Activated CD8-positive, alpha-beta memory T cell treated with anti-CD3 and anti-CD28 coated beads, Interleukin-2, amount 50 U/mL, for 24 hours (primary cell): ENCODE results near the gene DBNL.

Source experiments
- DNase-seq: peaks from one replicate; pipeline ENCODE4 v3.0.0-alpha.2; 2020; ENCODE audit errors: extremely low read depth

DBNL gene

DNA sequence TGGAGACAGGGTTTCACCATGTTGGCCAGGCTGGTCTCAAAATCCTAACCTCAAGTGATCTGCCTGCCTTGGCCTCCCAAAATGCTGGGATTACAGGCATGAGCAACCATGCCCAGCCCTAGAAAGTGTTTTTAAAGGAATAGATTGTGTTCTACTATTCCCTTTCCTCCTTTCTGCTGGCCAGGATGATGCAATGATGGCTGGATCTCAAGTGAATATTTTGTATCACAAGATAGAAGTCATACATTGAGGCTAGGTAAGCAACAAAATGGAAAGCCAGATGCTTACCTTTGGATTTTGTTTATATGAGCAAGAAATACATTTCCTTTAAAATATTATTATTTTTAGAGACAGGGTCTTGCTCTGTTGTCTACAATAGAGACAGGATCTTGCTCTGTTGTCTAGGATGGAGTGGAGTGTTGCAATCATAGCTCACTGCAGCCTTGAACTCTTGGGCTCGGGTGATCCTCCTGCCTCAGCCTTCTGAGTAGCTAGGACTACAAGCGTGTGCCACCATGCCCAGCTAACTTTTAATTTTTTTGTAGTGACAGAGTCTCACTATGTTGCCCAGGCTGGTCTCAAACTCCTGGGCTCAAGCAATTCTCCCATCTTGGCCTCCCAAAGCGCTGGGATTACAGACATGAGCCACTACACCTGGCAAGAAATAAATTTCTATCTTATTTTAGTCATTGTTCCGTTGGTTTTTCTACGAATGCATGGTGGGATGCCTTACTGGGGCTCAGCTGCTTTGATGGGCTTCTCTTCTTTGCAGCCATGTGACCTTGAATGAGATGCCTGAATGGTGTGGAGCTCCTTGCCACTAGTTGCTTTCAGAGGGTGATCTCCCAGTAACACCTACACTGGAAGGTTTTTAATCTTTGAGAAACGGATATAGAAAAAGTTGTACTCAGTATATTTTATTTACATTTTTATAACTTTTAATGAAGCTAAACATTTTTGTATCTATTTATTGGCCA lies 53.9 kb downstream of the DBNL start:
- DNase-seq, result no peak

GRCh38 chr7:44099669-44100068 lies 55.2 kb downstream of the DBNL start:
- DNase-seq, result no peak

GRCh38 chr7:44100458-44101302 lies 56.2 kb downstream of the DBNL start:
- DNase-seq, result no peak

GRCh38 chr7:44101303-44101965 lies 56.9 kb downstream of the DBNL start:
- DNase-seq, result no peak

DNA sequence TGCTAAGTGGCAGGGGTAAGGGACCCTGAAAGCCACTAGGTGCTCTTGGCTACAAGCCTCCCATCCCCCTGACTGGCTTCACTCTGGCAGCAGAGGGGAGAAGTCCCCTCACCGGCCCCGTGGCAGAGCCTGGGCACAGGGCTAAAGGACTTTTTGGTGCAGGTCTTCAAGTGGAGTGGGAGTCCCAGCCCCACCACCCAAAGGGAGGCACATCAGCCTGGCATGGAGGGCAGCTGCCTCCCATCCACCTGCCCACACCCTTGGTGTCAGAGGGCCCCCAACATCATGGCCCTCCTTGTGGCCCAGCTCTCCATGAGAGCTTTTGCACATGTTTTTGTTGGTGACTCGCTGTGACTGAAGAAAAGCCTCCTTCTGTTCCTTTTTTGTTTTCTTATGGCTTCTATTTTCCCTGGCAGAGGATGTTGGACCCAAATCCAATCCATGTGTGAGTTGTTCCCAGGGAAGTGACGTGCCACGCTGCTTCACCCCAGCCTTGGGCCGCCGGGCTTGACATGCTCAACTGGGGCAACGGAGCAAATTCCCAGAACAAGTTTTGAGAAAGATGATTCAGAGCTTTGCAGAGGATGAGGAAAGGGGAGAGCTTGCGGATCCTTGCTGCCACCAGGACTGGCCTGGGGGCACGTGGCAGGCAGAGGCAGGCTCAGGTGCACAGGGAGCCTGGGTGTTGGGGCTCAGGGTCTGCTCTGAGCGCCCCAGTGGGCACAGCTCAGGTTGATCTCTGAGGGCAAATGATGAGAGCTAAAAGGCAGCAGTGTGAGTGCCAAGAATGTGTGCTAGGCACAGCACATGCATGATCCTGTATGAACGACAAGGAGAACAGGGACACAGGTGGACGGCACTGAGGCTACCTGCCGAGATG lies 57.7 kb downstream of the DBNL start:
- no peak for DNase-seq

DNA sequence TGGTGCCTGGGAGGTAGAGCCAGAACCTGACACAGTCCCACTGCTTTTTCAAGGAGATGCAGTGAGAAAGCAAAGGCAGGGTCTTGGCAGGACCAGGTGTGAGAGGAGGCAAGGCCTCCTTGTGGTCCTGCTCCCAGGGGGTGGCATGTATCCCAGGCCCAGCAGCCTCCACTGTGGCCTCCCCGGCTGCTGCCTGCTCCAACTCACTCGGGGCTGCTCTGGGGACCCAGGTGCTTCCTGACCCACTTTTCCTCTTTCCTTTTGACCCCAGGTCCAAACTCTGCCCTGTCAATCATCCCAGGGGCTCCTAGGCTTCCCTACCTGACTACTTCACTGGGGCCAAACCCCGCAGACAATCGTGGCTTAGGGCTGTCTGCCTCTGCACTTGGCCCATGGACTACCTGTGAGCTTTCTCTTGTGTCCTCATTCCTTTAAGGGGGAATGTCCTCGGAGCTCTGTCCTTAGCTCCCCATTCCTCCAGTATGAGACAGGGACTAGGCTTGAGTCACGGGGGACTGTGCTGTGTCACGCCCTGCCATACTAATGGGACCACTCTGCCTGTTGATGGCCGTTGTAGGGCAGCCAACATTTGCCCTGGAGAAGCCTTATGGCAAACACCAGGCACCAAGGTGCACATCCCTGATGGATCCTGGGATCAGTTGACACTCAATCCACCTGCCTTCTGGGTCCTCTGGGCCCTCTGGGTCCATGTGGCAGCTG lies 58.5 kb downstream of the DBNL start:
- DNase-seq, result no peak

DNA sequence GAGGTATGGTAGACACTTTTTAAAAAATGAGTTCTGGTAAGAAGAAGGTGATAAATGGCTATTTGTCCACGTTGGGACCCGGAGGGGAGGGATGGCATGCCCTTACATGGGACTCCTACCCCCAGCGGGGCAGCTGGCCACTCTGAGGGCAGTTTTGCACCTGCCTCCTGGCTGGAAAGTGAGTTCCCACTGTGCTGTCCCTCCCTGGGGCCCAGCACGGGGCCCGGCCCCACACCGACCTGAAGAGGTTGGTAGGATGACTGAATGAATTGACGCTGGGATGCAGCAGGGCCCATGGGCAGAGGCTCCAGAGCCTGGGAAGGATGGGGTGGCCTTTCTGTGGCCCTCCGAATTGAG lies 59.0 kb downstream of the DBNL start:
- no peak for DNase-seq

- DNase-seq, result no peak
Observed at GRCh38 chr7:44103923-44104859, 59.7 kb downstream of the DBNL start, which contains the start of gene AEBP1. AEBP1 (plus strand) TSS chr7:44104345; CDS start chr7:44104666, 321 bp downstream.

- no peak for DNase-seq
Observed at GRCh38 chr7:44104860-44105771, 60.6 kb downstream of the DBNL start.

DNA sequence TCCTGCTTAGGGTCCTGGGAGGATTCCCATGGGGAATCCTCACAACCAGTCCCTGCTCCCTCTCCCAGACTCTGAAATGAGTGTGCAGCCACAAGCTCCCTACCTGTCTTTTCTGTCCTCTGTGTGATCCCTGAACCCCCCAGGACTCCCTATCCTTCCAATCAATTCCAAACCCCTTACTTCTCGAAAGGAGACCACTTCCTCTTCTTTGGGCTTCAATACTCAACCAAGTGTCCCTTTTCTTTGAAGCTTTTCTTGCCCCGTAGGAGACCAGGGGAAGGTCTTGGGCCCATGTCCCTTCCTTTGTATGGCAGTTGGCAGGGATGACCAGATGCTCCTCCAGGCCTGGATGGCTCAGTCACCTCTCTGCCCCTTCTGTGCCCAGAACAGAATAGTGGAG lies 61.3 kb downstream of the DBNL start:
- DNase-seq, result no peak

DNA sequence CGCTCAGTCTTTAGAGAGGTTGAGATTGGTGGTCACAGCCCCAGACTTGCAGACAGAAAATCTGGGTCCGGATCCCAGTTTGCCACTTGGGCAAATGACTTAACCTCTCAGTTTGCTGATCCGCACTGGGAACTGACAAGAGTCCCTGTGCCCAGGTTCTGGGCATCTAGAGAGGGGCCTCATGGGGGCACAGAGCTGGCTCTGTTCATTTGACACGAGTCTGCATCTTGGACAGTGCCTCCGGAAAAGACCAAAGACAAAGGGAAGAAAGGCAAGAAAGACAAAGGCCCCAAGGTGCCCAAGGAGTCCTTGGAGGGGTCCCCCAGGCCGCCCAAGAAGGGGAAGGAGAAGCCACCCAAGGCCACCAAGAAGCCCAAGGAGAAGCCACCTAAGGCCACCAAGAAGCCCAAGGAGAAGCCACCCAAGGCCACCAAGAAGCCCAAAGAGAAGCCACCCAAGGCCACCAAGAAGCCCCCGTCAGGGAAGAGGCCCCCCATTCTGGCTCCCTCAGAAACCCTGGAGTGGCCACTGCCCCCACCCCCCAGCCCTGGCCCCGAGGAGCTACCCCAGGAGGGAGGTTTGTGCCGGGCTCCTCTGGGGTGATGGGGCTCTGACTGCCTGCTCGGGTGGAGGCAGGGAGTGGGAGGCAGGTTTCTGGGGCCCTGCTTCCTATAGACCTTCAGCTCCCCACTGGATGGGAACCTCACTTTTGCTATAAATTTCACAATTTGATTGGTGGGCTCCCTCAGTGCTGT lies 62.0 kb downstream of the DBNL start:
- no peak for DNase-seq

DNA sequence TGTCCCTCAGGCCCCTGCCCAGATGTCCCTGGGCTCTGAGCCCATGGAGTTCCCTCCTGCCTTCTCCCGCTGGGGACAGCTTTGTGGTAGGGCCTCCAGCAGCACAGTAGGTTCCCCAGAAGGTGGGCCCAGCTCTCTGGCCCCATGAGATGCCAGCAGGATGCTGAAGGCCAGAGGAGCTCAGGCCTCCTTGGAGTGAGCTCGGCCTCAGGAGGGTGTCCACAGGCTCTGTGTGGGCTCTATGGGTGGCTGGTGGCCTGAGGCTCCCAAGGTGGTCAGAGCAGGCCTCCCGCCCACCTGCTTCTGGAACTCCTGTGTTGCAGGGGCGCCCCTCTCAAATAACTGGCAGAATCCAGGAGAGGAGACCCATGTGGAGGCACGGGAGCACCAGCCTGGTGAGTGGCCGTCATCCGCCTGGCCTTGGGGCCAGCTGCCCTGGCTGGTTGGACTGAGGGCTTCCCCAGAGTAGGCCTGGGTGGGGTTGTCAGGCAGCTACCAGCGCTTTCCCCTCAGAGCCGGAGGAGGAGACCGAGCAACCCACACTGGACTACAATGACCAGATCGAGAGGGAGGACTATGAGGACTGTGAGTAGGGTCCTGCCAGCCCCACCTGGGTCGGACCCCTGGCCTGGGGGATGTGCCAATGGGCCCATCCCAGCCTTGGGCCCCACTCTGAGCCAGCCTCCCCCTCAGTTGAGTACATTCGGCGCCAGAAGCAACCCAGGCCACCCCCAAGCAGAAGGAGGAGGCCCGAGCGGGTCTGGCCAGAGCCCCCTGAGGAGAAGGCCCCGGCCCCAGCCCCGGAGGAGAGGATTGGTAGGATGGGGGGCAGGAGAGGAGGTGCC lies 62.8 kb downstream of the DBNL start:
- no peak for DNase-seq

DNA sequence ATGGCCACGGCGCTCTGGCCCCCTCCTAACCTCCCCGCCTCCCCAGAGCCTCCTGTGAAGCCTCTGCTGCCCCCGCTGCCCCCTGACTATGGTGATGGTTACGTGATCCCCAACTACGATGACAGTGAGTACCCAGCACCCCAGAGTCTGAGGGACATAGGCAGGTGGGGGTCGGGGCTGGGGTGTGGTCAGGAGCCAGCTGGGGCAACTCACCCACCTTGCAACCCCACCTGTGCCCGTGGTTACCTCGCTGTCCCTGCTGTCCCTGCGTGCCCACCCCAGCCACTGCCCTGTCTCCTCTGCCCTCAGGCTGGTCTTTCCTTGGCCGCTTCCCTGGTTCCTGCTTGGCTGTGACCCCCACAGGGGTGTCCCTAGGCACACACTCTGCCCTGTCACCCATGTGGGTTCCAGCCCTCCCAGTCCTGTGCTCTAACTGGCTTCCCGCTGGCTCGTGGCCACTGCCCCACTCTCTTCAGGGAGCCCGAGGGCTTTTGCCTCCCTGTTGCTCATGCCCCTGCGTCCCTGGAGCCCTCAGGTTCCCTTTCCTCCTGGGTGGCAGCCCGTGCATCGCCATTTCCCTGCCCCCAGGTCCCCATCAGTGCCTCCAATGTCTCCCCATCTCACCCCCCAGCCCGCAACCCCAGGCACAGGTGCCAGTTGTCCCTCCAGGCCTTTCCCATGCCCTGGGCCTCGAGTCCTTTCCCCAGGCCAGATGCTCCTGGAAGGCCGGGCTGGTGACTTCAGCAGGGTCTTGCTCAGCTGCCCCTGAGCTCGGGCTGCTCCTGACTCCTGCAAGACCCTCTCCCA lies 63.7 kb downstream of the DBNL start:
- no peak for DNase-seq

GRCh38 chr7:44108768-44109750 lies 64.6 kb downstream of the DBNL start:
- DNase-seq, result no peak

GRCh38 chr7:44109991-44110390 lies 65.5 kb downstream of the DBNL start:
- DNase-seq, result no peak
